NT2/D1 (cell line): ENCODE results near the gene SV2B.

Experiments used
- SUZ12 ChIP-seq: IDR thresholded peaks from 2 replicates; pipeline ENCODE4 v1.6.1; 2011; ENCODE audit not compliant: insufficient read length, insufficient read depth; ENCODE audit errors: extremely low read depth
- ZNF274 ChIP-seq: IDR thresholded peaks from 2 replicates; pipeline ENCODE4 v1.6.1; 2011; ENCODE audit warnings: mild to moderate bottlenecking, low read depth, low read length

- TF ChIP-seq ZNF274 (no peak), SUZ12 (no peak)
Observed at GRCh38 chr15:91243826-91244225, 143.8 kb downstream of the SV2B start.
